OCI-LY1 (cell line): Measurements from ENCODE around the gene SRD5A3.

ENCODE experiments used
- EZH2 ChIP-seq: fragments of 200-600 bp; sonication (generic), shearing (Covaris generic); IDR thresholded peaks from 2 replicates; pipeline ENCODE4 v1.8.0; 2017; ENCODE audit warnings: borderline replicate concordance, mixed run types, mild to moderate bottlenecking, antibody characterized with exemption, low read length, moderate library complexity, mixed read lengths
- TF ChIP-seq, protein P1 (sequence below): fragments of 200-600 bp; sonication (generic), shearing (Covaris generic); IDR thresholded peaks from 2 replicates; pipeline ENCODE4 v1.5.1; 2017; ENCODE audit warnings: mild to moderate bottlenecking, antibody characterized with exemption, low read length, moderate library complexity, mixed read lengths

DNA sequence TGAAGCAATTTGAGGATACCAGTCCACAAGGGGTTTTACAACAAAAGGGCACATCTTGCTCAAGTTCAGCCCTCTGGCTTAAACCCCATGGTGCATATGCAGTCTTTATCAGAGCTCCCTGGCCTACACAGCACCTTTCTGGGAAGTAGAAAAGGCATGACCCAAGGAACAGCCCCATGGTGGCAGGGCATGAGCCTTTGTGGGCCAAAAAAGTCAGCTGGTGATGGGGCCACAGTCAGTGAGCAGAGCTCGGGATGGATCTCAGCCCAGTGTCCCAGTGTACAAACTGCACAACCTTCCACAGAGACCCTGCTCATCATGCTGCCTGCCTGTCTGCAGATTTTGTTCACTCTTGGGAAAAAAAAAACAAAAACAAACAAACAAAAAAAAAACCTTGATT lies 27.4 kb downstream of the SRD5A3 start:
- TF ChIP-seq, protein P1, sequence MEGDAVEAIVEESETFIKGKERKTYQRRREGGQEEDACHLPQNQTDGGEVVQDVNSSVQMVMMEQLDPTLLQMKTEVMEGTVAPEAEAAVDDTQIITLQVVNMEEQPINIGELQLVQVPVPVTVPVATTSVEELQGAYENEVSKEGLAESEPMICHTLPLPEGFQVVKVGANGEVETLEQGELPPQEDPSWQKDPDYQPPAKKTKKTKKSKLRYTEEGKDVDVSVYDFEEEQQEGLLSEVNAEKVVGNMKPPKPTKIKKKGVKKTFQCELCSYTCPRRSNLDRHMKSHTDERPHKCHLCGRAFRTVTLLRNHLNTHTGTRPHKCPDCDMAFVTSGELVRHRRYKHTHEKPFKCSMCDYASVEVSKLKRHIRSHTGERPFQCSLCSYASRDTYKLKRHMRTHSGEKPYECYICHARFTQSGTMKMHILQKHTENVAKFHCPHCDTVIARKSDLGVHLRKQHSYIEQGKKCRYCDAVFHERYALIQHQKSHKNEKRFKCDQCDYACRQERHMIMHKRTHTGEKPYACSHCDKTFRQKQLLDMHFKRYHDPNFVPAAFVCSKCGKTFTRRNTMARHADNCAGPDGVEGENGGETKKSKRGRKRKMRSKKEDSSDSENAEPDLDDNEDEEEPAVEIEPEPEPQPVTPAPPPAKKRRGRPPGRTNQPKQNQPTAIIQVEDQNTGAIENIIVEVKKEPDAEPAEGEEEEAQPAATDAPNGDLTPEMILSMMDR: no peak
- no peak for TF ChIP-seq EZH2
